SK-N-SH (cell line): ENCODE measurements around the gene PEX3.

Source experiments
- CHD2 ChIP-seq: fragments of 150-350 bp; IDR thresholded peaks from 2 replicates; pipeline ENCODE4 v1.6.1; 2018; ENCODE audit warnings: low read length; ENCODE audit not compliant: partially characterized antibody
- EP300 ChIP-seq, 2 experiments: IDR thresholded peaks; 2 replicates each; pipeline versions ENCODE4 v1.4.0 to v1.6.1; 2012; ENCODE audit warnings: borderline replicate concordance in 1 of 2, low read depth in 1 of 2, low read length in 1 of 2
- FOXM1 ChIP-seq: IDR thresholded peaks from 2 replicates; pipeline ENCODE4 v1.4.0; 2012; ENCODE audit warnings: low read depth, mild to moderate bottlenecking
- MEF2A ChIP-seq: IDR thresholded peaks from 2 replicates; pipeline ENCODE4 v1.4.0; 2012; ENCODE audit warnings: low read depth, borderline replicate concordance
- NRF1 ChIP-seq: IDR thresholded peaks from 2 replicates; pipeline ENCODE4 v1.6.1; 2012; ENCODE audit warnings: low read depth, mild to moderate bottlenecking, low read length
- POLR2AphosphoS5 ChIP-seq: IDR thresholded peaks from 2 replicates; pipeline ENCODE4 v1.6.1; 2012; ENCODE audit warnings: low read depth, low read length
- RFX5 ChIP-seq: IDR thresholded peaks from 2 replicates; pipeline ENCODE4 v1.6.1; 2012; ENCODE audit warnings: mild to moderate bottlenecking, improper control_type of control experiment, low read length
- RXRA ChIP-seq: IDR thresholded peaks from 2 replicates; pipeline ENCODE4 v1.4.0; 2012; ENCODE audit warnings: low read depth, mild to moderate bottlenecking, borderline replicate concordance
- TAF1 ChIP-seq: IDR thresholded peaks from 2 replicates; pipeline ENCODE4 v1.6.1; 2012; ENCODE audit warnings: low read depth, mild to moderate bottlenecking, low read length, moderate library complexity, borderline replicate concordance
- TCF12 ChIP-seq: IDR thresholded peaks from 2 replicates; pipeline ENCODE4 v1.4.0; 2012
- YY1 ChIP-seq: IDR thresholded peaks from 2 replicates; pipeline ENCODE4 v1.4.0; 2012; ENCODE audit warnings: low read depth, mild to moderate bottlenecking
- TF ChIP-seq, protein P1 (sequence below): fragments of 200-600 bp; sonication (generic); IDR thresholded peaks from 2 replicates; pipeline ENCODE4 v1.6.1; 2017; ENCODE audit warnings: antibody characterized with exemption, mild to moderate bottlenecking, moderate library complexity
- TF ChIP-seq, protein P2 (sequence below): IDR thresholded peaks from 2 replicates; pipeline ENCODE4; 2012

DNA sequence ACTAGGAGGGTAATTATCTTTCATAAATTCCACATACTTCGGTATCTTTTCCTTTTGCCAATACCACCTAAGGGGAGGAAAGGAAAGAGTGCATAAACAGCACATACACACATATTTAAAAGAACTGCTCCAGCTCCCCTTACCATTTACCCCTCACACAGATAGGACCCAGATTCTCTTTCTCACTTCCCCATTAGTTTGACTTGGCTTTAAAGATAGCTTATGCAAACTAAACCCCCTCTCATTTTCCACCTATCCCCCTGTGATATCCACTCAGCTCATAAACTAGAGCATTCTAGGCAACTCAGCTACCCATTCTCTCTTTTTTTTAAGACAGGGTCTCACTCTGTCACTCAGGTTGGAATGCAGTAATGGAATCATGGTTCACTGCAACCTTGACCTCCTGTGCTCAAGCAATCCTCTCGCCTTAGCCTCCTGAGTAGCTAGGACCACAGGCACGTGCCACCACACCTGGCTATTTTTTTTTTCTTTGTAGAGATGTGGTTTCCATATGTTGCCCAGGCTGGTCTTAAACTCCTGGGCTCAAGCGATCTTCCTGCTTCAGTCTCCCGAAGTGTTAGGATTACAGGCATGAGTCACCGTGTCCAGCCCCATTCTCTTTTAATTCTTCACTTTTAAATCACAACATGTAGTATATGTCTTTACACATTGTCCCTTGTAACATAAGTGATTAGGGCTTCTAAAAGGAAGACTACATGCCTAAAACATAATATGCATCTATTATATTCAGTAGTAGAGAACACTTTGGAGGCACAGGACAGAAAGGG is 56.9 kb downstream of the PEX3 start:
- TF ChIP-seq, protein P1, sequence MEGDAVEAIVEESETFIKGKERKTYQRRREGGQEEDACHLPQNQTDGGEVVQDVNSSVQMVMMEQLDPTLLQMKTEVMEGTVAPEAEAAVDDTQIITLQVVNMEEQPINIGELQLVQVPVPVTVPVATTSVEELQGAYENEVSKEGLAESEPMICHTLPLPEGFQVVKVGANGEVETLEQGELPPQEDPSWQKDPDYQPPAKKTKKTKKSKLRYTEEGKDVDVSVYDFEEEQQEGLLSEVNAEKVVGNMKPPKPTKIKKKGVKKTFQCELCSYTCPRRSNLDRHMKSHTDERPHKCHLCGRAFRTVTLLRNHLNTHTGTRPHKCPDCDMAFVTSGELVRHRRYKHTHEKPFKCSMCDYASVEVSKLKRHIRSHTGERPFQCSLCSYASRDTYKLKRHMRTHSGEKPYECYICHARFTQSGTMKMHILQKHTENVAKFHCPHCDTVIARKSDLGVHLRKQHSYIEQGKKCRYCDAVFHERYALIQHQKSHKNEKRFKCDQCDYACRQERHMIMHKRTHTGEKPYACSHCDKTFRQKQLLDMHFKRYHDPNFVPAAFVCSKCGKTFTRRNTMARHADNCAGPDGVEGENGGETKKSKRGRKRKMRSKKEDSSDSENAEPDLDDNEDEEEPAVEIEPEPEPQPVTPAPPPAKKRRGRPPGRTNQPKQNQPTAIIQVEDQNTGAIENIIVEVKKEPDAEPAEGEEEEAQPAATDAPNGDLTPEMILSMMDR, result no peak
- TF ChIP-seq, protein P2, sequence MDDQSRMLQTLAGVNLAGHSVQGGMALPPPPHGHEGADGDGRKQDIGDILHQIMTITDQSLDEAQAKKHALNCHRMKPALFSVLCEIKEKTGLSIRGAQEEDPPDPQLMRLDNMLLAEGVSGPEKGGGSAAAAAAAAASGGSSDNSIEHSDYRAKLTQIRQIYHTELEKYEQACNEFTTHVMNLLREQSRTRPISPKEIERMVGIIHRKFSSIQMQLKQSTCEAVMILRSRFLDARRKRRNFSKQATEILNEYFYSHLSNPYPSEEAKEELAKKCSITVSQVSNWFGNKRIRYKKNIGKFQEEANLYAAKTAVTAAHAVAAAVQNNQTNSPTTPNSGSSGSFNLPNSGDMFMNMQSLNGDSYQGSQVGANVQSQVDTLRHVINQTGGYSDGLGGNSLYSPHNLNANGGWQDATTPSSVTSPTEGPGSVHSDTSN, result no peak
- no peak for TF ChIP-seq NRF1
- TF ChIP-seq TAF1, result no peak
- no peak for TF ChIP-seq EP300 (IDR thresholded peaks at IDR 0.05; ENCODE audit: borderline replicate concordance in 1 of 2, low read depth in 1 of 2, low read length in 1 of 2)
- no peak for TF ChIP-seq CHD2
- TF ChIP-seq TCF12, result no peak
- no peak for TF ChIP-seq FOXM1
- no peak for TF ChIP-seq RFX5
- no peak for TF ChIP-seq POLR2AphosphoS5
- no peak for TF ChIP-seq MEF2A
- TF ChIP-seq RXRA, result no peak
- no peak for TF ChIP-seq YY1
